NCI-H345 (cell line): Measurements from ENCODE around the gene LCN10.
"Not testable (repeated sequence)": the region's sequence is repeated elsewhere in the genome, so short reads cannot be mapped to it uniquely, and the experiment has no call there.

ENCODE experiments used
- DNase-seq: peaks from one replicate; lab custom pipeline; 2025; lab: John Stamatoyannopoulos, UW

The LCN10 gene

DNA sequence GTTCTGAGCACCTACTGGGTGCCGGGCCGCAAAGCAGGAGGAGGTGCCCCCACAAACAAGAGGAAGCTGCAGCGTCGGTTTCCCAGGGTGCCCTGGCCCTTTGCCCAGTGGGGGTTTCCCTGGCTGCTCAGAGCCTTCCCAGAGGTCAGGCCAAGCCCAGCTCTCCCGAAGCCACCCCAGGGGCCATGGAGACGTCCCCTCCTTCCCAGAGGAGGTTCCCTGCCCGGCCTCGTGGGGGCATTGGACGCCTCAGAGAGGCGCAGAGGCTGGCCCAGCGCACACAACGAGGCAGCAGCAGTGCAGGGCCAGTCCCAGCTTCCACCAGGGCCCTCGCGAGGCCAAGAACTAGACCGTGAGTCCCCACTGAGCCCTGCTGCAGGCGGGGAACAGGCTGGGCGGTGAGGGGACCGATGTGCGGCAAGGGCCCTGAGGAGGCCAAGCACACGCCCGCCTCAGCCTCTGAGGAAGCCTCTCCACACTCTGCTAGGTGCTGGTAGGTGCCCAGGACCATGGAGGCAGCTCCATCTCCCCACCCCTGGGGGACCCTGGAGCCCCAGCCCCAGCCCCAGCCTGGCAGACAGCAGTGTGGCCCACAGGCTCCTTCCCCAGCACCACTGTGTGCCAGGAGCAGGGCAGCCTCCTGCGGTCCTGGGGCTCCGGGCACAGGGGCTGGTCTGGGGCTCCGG lies 23.4 kb downstream of the LCN10 start:
- DNase-seq = no peak

DNA sequence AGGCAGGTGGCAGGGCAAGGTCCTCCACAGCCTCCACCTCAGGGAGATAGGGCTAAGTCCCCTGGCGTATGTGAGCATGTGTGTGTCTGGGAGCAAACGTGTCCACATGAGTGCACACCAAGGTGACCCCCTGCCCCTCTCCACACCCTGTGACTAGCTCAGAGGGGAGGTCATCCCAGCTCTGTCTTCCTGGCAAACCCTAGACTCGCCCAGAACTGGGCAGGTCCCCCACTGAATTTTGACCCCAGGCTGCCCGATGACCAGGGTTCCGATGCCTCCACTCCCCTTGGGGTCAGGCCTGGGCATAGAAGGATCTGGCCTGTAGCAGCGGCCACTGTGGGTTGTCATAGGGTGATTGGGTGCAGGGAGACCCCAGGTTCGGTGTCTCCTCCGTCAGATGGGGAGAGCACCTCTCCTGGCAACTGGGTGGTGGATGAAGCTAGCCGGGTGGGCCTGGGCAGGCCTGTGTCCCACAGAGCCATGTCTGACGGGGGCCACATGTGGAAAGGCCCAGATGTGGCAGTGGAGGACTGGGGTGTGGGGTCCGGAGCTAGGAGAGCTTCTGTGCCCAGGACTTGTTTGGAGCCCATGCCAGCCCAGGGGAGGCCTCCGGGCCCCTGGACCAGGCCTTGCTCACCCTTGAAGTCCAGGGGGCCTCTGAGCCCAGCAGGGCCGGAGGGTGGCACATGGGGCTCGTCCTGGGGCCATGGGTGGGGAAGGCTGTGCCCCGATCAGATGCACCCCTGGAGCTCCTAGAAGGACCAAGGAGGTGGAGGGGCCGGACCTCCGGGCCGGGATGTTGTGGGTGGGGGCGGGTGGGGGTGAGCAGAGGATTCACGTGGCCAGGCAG lies 24.2 kb downstream of the LCN10 start:
- DNase-seq = no peak

DNA sequence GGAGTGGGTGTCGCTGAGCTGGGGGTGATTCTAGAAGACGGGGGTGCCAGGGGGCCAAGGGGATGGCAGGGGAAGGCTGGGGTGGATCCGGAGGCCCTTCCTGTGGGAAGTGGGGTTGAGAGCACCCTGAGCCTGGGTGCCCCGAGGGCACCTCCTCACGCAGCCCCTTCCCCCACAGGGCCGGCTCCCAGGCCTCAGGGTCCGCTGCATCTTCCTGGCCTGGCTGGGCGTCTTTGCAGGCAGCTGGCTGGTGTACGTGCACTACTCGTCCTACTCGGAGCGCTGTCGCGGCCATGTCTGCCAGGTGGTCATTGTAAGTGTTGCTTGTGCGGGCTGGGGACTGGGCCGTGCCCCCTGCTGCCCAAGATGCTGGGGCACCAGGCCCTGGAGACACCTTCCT lies 25.3 kb downstream of the LCN10 start:
- DNase-seq = no peak

- DNase-seq = no peak
These were observed 27.9 kb downstream of the LCN10 start for GRCh38 chr9:136714893-136715274.

- no peak for DNase-seq
These were observed 28.4 kb downstream of the LCN10 start for GRCh38 chr9:136714096-136714892.

DNA sequence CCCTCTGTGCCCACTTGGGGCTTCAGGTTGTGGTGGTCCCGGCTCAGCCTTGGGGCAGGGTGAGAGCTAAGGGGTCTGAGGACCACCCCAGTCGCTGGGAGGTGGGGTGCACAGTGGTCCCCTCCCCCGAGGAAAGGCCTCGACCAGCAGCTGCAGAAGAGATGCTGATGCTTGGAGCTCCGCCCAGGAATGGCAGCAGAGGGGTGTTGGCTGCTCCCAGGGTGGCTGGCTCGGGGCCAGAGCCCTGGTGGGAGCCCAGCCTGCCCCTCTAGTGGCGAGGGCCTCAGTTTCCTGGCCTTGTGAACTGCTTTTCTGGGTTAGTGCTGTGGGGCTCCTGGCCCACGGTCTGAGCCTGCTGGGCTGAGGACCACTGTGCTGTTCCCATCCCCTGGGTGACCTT lies 29.2 kb downstream of the LCN10 start:
- DNase-seq = peak; percentile 63

- DNase-seq = no peak
These were observed 29.8 kb downstream of the LCN10 start for GRCh38 chr9:136712690-136713544.

GRCh38 chr9:136711751-136712689 lies 30.7 kb downstream of the LCN10 start, which contains the start of gene DIPK1B:
Gene DIPK1B (plus strand): TSS chr9:136712572. CDS start chr9:136712666, 94 bp downstream.
- DNase-seq = peak; percentile 85

GRCh38 chr9:136711219-136711648 lies 31.5 kb downstream of the LCN10 start:
- DNase-seq = not testable (repeated sequence)

GRCh38 chr9:136710543-136710942 lies 32.2 kb downstream of the LCN10 start:
- no peak for DNase-seq

DNA sequence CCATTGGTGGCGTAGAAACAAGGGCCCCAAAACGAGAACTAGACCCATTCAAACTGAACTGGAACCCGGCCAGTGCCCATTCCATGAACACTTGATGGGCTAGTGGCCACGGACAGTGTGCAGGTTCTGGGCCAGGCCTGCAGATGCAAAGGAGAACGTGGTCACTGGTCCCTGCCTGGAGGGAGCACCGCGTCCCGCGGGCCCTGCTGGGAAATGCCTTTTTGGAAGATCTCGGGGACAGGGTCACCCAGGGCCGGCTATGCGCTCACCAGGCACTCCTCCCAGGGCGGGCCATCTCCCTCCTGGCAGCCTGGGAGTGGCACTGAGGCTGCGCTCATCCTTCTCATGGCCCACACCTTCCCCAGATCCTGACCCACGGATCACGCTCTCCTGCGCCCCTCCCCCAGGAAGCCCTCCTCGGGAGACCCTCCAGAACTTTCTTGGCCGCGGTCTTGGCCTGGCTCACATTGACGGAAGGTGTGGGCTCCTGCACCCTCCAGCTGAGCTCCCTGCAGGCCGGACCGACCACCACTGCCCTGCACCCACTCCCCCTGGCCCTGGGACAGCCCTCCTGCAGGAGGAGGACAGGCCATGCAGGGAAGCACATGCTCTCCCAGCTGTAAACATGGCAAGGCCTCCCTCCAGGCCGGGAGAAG lies 33.2 kb downstream of the LCN10 start:
- DNase-seq = no peak

GRCh38 chr9:136707849-136708517 lies 34.8 kb downstream of the LCN10 start:
- no peak for DNase-seq

GRCh38 chr9:136707011-136707410 lies 35.7 kb downstream of the LCN10 start:
- DNase-seq = no peak

GRCh38 chr9:136705564-136705963 lies 37.2 kb downstream of the LCN10 start:
- DNase-seq = no peak

DNA sequence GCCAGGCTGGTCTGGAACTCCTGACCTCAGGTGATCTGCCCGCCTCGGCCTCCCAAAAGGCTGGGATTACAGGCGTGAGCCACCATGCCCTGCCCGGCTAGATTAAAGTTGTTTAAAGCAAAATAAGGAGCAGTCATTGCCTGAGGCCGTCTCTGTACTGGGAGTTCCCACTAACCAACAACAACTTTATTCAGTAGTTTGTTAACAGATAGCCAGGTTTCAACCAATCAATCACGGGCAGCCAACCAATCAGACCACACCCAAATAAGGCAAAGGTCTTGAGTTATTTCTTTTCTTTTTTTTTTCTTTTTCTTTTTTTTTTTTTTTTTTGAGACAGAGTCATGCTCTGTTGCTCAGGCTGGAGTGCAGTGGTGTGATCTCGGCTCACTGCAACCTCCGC lies 38.0 kb downstream of the LCN10 start:
- not testable (repeated sequence) for DNase-seq

- DNase-seq = no peak
These were observed 39.4 kb downstream of the LCN10 start for GRCh38 chr9:136703276-136703860.

GRCh38 chr9:136701668-136702053 lies 41.1 kb downstream of the LCN10 start:
- no peak for DNase-seq

GRCh38 chr9:136700959-136701667 lies 41.6 kb downstream of the LCN10 start:
- no peak for DNase-seq
